Neural progenitor cell (in vitro differentiated cells): Measurements from ENCODE around the gene THEM5. TPM values are rescaled to one million over a fixed set of nuclear protein-coding genes. Genes with fewer than 3 reads are reported as not detected.

Experiments
- DNase-seq: peaks from one replicate; pipeline ENCODE4 v3.0.0-alpha.2; 2016; ENCODE audit warnings: low spot score
- H2AFZ ChIP-seq: fragments of 200-600 bp; sonication (generic); replicated peaks from 2 replicates; pipeline ENCODE4 v1.6.1; 2016; ENCODE audit warnings: antibody characterized with exemption
- H3F3A ChIP-seq: fragments of 200-600 bp; sonication (generic); 2 replicates; pipeline ENCODE4 v1.6.1; 2016; ENCODE audit warnings: antibody characterized with exemption, low read depth
- H3K27ac ChIP-seq: fragments of 200-600 bp; sonication (generic); 2 replicates; pipeline ENCODE4 v1.5.1; 2016; ENCODE audit warnings: mild to moderate bottlenecking
- H3K27me3 ChIP-seq: fragments of 200-600 bp; sonication (generic); 2 replicates; pipeline ENCODE4 v1.6.1; 2016; ENCODE audit warnings: mild to moderate bottlenecking, moderate library complexity
- H3K36me3 ChIP-seq: fragments of 200-600 bp; sonication (generic); 2 replicates; pipeline ENCODE4 v1.5.1; 2016
- H3K4me1 ChIP-seq: fragments of 200-600 bp; sonication (generic); 2 replicates; pipeline ENCODE4 v1.6.1; 2016; ENCODE audit warnings: mixed run types
- H3K4me2 ChIP-seq: fragments of 200-600 bp; sonication (generic); 2 replicates; pipeline ENCODE4 v1.6.1; 2016
- H3K4me3 ChIP-seq: fragments of 200-600 bp; sonication (generic); 2 replicates; pipeline ENCODE4 v1.5.1; 2016
- H3K79me2 ChIP-seq: fragments of 200-600 bp; sonication (generic); 2 replicates; pipeline ENCODE4 v1.6.1; 2016; ENCODE audit warnings: low read depth
- H3K9ac ChIP-seq: fragments of 200-600 bp; sonication (generic); 2 replicates; pipeline ENCODE4 v1.6.1; 2016
- H3K9me3 ChIP-seq: fragments of 200-600 bp; sonication (generic); 2 replicates; pipeline ENCODE4 v1.5.1; 2016; ENCODE audit warnings: low read depth
- H4K20me1 ChIP-seq: fragments of 200-600 bp; sonication (generic); 2 replicates; pipeline ENCODE4 v1.6.1; 2016; ENCODE audit warnings: low read depth
- H3K27ac Mint-ChIP-seq: 3 replicates; pipeline ENCODE4 v1.8.0; 2021; ENCODE audit warnings: mixed read lengths
- H3K27me3 Mint-ChIP-seq: 2 replicates; pipeline ENCODE4 v1.8.0; 2022; ENCODE audit warnings: low read depth, mild to moderate bottlenecking, inconsistent platforms, moderate library complexity, mixed read lengths; ENCODE audit not compliant: insufficient read depth
- H3K36me3 Mint-ChIP-seq: 3 replicates; pipeline ENCODE4 v1.8.0; 2021; ENCODE audit warnings: mixed read lengths
- H3K4me1 Mint-ChIP-seq: 3 replicates; pipeline ENCODE4 v1.8.0; 2021; ENCODE audit warnings: mixed read lengths
- H3K4me3 Mint-ChIP-seq: 3 replicates; pipeline ENCODE4 v1.8.0; 2021; ENCODE audit warnings: mild to moderate bottlenecking, moderate library complexity, mixed read lengths
- H3K9me3 Mint-ChIP-seq: 3 replicates; pipeline ENCODE4 v1.8.0; 2020; ENCODE audit warnings: mixed read lengths
- EZH2 ChIP-seq: fragments of 200-600 bp; sonication (generic); IDR thresholded peaks from 2 replicates; pipeline ENCODE4 v1.6.1; 2017; ENCODE audit warnings: antibody characterized with exemption, mild to moderate bottlenecking, moderate library complexity
- EZH2phosphoT487 ChIP-seq: fragments of 200-600 bp; sonication (generic); IDR thresholded peaks from 2 replicates; pipeline ENCODE4 v1.6.1; 2017; ENCODE audit warnings: antibody characterized with exemption
- total RNA-seq: library from RNA; depleted of rRNA; stranded (reverse); fragments of >200 nt; gene quantifications from 2 replicates; pipeline ENCODE4 v1.2.3, GENCODE V29; 2015; ENCODE audit warnings: low replicate concordance
- TF ChIP-seq, protein P1 (sequence below): fragments of 200-600 bp; sonication (generic); IDR thresholded peaks from 2 replicates; pipeline ENCODE4 v1.5.1; 2017; ENCODE audit warnings: antibody characterized with exemption, mild to moderate bottlenecking

THEM5 gene
- total RNA-seq, 1 donor from 2014 or later: not detected

DNA sequence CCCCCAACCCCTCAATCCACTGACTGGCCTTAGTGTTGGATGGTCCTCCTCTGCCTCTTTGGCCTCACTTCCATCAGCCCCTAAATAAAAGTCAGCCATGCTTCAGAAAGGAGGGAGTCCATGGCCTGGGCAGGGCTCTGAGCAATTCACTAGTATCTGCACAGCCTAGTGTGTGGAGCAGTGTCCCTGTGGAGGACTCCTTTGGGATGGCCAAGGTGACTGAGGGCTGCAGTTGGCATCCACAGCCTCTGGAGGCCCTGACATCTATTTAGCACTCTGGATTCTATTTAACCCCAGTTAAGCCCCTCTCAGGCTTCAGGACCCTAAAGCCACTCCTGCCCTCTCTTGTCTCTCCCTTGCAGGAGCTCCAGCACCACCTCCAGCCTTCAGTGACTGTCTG, 3.6 kb downstream of the THEM5 start:
- no peaks in the 10 kb centered on the region for H4K20me1 ChIP-seq
- Mint-ChIP-seq H3K9me3 (no peaks in the 10 kb centered on the region), H3K4me1 (peaks cover 7% of the 10 kb centered on the region), H3K4me3 (no peak overlapping the region), H3K27ac (no peak overlapping the region), H3K36me3 (no peaks in the 10 kb centered on the region), H3K27me3 (peaks cover 13% of the 10 kb centered on the region)
- no peak overlapping the region for H3K9ac ChIP-seq
- H3K79me2 ChIP-seq: no peaks in the 10 kb centered on the region
- TF ChIP-seq EZH2phosphoT487: no peak
- TF ChIP-seq, protein P1, sequence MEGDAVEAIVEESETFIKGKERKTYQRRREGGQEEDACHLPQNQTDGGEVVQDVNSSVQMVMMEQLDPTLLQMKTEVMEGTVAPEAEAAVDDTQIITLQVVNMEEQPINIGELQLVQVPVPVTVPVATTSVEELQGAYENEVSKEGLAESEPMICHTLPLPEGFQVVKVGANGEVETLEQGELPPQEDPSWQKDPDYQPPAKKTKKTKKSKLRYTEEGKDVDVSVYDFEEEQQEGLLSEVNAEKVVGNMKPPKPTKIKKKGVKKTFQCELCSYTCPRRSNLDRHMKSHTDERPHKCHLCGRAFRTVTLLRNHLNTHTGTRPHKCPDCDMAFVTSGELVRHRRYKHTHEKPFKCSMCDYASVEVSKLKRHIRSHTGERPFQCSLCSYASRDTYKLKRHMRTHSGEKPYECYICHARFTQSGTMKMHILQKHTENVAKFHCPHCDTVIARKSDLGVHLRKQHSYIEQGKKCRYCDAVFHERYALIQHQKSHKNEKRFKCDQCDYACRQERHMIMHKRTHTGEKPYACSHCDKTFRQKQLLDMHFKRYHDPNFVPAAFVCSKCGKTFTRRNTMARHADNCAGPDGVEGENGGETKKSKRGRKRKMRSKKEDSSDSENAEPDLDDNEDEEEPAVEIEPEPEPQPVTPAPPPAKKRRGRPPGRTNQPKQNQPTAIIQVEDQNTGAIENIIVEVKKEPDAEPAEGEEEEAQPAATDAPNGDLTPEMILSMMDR: no peak
- DNase-seq: no peak
- no peak overlapping the region for H3K4me2 ChIP-seq
- H3K27me3 ChIP-seq: no peaks in the 10 kb centered on the region
- H3K27ac ChIP-seq: no peak overlapping the region
- no peaks in the 10 kb centered on the region for H3K36me3 ChIP-seq
- H2AFZ ChIP-seq: no peak overlapping the region
- no peaks in the 10 kb centered on the region for H3K9me3 ChIP-seq
- no peaks in the 10 kb centered on the region for H3F3A ChIP-seq
- no peak overlapping the region for H3K4me3 ChIP-seq
- peaks cover 4% of the 10 kb centered on the region for H3K4me1 ChIP-seq

DNA sequence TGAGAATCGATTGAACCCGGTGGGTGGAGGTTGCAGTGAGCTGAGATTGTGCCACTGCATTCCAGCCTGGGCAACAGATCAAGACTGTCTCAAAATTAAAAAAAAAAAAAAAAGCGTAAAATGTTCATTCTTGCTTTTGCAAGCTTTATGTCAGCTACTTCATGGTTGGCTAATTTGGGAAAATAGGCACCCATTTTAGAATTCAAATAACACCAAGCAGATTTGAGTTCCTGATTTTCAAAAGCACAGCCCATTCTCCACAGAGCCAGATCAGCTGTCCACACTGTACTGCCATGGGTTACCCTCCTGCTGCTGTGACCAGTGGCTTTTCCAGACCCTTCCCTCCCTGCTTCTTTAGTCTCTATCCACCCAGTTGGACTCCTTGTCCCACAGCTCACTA, 4.4 kb downstream of the THEM5 start:
- no peaks in the 10 kb centered on the region for H3K27me3 ChIP-seq
- no peaks in the 10 kb centered on the region for H3F3A ChIP-seq
- TF ChIP-seq, protein P1: no peak
- Mint-ChIP-seq H3K9me3 (no peaks in the 10 kb centered on the region), H3K36me3 (no peaks in the 10 kb centered on the region), H3K4me1 (peaks cover 7% of the 10 kb centered on the region), H3K27me3 (peaks cover 13% of the 10 kb centered on the region), H3K27ac (no peak overlapping the region), H3K4me3 (no peak overlapping the region)
- H2AFZ ChIP-seq: no peak overlapping the region
- H3K79me2 ChIP-seq: no peaks in the 10 kb centered on the region
- no peaks in the 10 kb centered on the region for H4K20me1 ChIP-seq
- H3K4me3 ChIP-seq: no peak overlapping the region
- H3K4me1 ChIP-seq: peaks cover 4% of the 10 kb centered on the region
- DNase-seq: no peak
- H3K36me3 ChIP-seq: no peaks in the 10 kb centered on the region
- H3K9me3 ChIP-seq: no peaks in the 10 kb centered on the region
- no peak overlapping the region for H3K9ac ChIP-seq
- H3K27ac ChIP-seq: no peak overlapping the region
- no peak overlapping the region for H3K4me2 ChIP-seq

DNA sequence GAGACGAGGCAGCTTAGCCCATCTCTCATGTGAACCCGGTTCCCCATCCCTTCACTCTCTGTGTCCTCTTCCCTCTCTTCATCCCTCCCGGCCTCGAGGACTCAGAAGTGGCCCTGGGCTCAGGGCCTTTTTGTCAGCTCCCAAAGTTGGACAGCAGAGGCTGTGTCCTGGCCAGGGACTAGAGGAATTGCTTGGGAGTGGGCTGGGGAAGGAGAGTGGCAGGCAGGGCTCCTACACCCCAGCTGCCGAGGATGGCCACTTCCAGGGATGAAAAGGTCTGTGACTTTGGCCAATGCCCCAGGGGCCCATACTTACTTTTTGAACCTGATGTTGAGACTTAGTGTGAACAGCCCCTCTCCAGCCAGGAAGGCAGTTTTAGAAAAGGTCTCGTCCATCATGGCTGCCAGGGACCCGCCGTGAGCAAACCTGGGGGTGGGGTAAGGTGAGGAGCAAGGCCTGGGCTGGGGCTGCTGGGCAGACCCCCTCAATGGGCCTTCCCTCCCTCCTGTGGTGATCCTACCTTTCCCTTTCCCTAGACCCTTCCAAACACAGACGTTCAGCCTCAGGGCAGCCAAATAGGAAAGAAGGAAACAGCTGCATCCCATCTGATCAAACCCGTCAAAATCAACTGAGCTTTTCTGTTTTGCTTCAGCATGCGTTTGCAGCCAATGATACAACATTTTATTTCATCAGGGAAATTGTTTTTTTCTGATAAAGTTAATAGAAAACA, 5.5 kb downstream of the THEM5 start:
- H3F3A ChIP-seq: no peaks in the 10 kb centered on the region
- no peaks in the 10 kb centered on the region for H3K27me3 ChIP-seq
- Mint-ChIP-seq H3K9me3 (no peaks in the 10 kb centered on the region), H3K4me1 (peaks cover 7% of the 10 kb centered on the region), H3K27ac (no peak overlapping the region), H3K36me3 (no peaks in the 10 kb centered on the region), H3K4me3 (no peak overlapping the region), H3K27me3 (peaks cover 13% of the 10 kb centered on the region)
- H3K9ac ChIP-seq: no peak overlapping the region
- no peaks in the 10 kb centered on the region for H3K36me3 ChIP-seq
- H3K79me2 ChIP-seq: no peaks in the 10 kb centered on the region
- H3K4me3 ChIP-seq: no peak overlapping the region
- peaks cover 4% of the 10 kb centered on the region for H3K4me1 ChIP-seq
- TF ChIP-seq EZH2phosphoT487 (no peak), EZH2 (no peak)
- TF ChIP-seq, protein P1: no peak
- H3K27ac ChIP-seq: no peak overlapping the region
- H2AFZ ChIP-seq: no peak overlapping the region
- no peaks in the 10 kb centered on the region for H3K9me3 ChIP-seq
- no peaks in the 10 kb centered on the region for H4K20me1 ChIP-seq
- H3K4me2 ChIP-seq: no peak overlapping the region
- no peak for DNase-seq
